Suprapubic skin (tissue), 3 donors: ENCODE measurements around the gene S100A10.

Source experiments
- CTCF ChIP-seq, 2 donors: fragments of 200-600 bp in 1 of 2; fragments of 450-650 bp in 1 of 2; sonication (generic) in 1 of 2; IDR thresholded peaks; one replicate each; pipeline ENCODE4 v1.5.1; 2016 to 2019; ENCODE audit warnings: antibody characterized with exemption in 2 of 2, mild to moderate bottlenecking in 1 of 2, moderate library complexity in 1 of 2
- POLR2AphosphoS5 ChIP-seq, 3 donors: sonication (generic); formaldehyde crosslinking; IDR thresholded peaks; one replicate each; pipeline ENCODE4 v1.6.1; 2017; ENCODE audit warnings: antibody characterized with exemption in 3 of 3

GRCh38 chr1:152013664-152014237 is 20.1 kb upstream of the S100A10 start:
- TF ChIP-seq CTCF (IDR thresholded peaks at IDR 0.05) (peak; percentile 15 to 54), POLR2AphosphoS5 (IDR thresholded peaks at IDR 0.05) (no peak)
